Epithelial cell of esophagus (primary cell): ENCODE results near the gene DPM1.

ENCODE experiments used
- DNase-seq: peaks from one replicate; pipeline ENCODE4 v3.0.0; 2010; ENCODE audit warnings: low read depth
- H3K4me3 ChIP-seq: 2 replicates; pipeline ENCODE4 v1.5.1; 2011; ENCODE audit warnings: mild to moderate bottlenecking, low read length, control low read depth
- CTCF ChIP-seq: IDR thresholded peaks from 2 replicates; pipeline ENCODE4 v1.5.1; 2011; ENCODE audit warnings: low read depth, mild to moderate bottlenecking, low read length, control low read depth, inconsistent platforms; ENCODE audit not compliant: insufficient read depth; ENCODE audit errors: missing control alignments

The DPM1 gene

GRCh38 chr20:50968289-50968688 is 10.0 kb upstream of the DPM1 start:
- TF ChIP-seq CTCF = no peak
- DNase-seq = no peak
- H3K4me3 ChIP-seq = no peak overlapping the region

- TF ChIP-seq CTCF = no peak
- no peak overlapping the region for H3K4me3 ChIP-seq
- DNase-seq = no peak
Measured at GRCh38 chr20:50967586-50967985, 9.3 kb upstream of the DPM1 start.

GRCh38 chr20:50959543-50960126 is 1.3 kb upstream of the DPM1 start:
- H3K4me3 ChIP-seq = peak overlapping the region; percentile 94
- no peak for TF ChIP-seq CTCF
- DNase-seq = no peak

GRCh38 chr20:50958615-50959542 is 547 bp upstream of the DPM1 start, which contains the start of gene MOCS3:
Gene MOCS3, plus strand, starts transcription at chr20:50958818. Its CDS starts 25 bp downstream, at chr20:50958843.
- H3K4me3 ChIP-seq = peak within 1 kb of the TSS; percentile 94
- no peak for TF ChIP-seq CTCF
- peak; percentile 96 for DNase-seq

GRCh38 chr20:50957276-50957675 is 1.1 kb downstream of the DPM1 start:
- peak; percentile 13 for DNase-seq
- peak overlapping the region; percentile 94 for H3K4me3 ChIP-seq
- no peak for TF ChIP-seq CTCF

GRCh38 chr20:50953821-50954220 is 4.5 kb downstream of the DPM1 start:
- TF ChIP-seq CTCF = no peak
- no peak overlapping the region for H3K4me3 ChIP-seq
- DNase-seq = peak; percentile 50
